Gastrocnemius medialis (tissue), 4 donors: ENCODE results near the gene BLOC1S4.

Source experiments
- CTCF ChIP-seq, 5 experiments: fragments of 450-650 bp in 3 of 5; fragments of 200-600 bp in 2 of 5; sonication (generic) in 2 of 5; IDR thresholded peaks in 4 of 5; conservative IDR thresholded peaks in 1 of 5; 1 replicate in 4 of 5; 2 replicates in 1 of 5; pipeline ENCODE4 v1.5.1; 2016 to 2019; ENCODE audit warnings: antibody characterized with exemption in 5 of 5, mild to moderate bottlenecking in 3 of 5, moderate library complexity in 3 of 5
- POLR2A ChIP-seq, 2 donors: fragments of 450-650 bp; IDR thresholded peaks; one replicate each; pipeline ENCODE4 v1.6.1; 2017; ENCODE audit warnings: antibody characterized with exemption in 2 of 2, mild to moderate bottlenecking in 2 of 2, moderate library complexity in 2 of 2

- TF ChIP-seq CTCF (IDR thresholded peaks at IDR 0.05 in 4 of 5, conservative IDR thresholded peaks at IDR 0.05 in 1 of 5) (no peak), POLR2A (IDR thresholded peaks at IDR 0.05) (no peak)
These were observed 23.6 kb upstream of the BLOC1S4 start for GRCh38 chr4:6692379-6692778.
